NCI-H345 (cell line): Measurements from ENCODE around the gene ZNF429.
"Not testable (repeated sequence)": the region's sequence is repeated elsewhere in the genome, so short reads cannot be mapped to it uniquely, and the experiment has no call there.

Source experiments
- DNase-seq: peaks from one replicate; lab custom pipeline; 2025; lab: John Stamatoyannopoulos, UW

Gene ZNF429

GRCh38 chr19:21590867-21591266 is 85.5 kb downstream of the ZNF429 start:
- no peak for DNase-seq

GRCh38 chr19:21593008-21593481 is 87.6 kb downstream of the ZNF429 start:
- DNase-seq: no peak

- no peak for DNase-seq
Measured at GRCh38 chr19:21593502-21593901, 88.1 kb downstream of the ZNF429 start.

GRCh38 chr19:21593934-21594820 is 88.8 kb downstream of the ZNF429 start:
- DNase-seq: no peak

- DNase-seq: no peak
Measured at GRCh38 chr19:21595185-21595584, 89.8 kb downstream of the ZNF429 start.

- DNase-seq: no peak
Measured at GRCh38 chr19:21602082-21602658, 96.8 kb downstream of the ZNF429 start.

GRCh38 chr19:21602659-21603430 is 97.4 kb downstream of the ZNF429 start:
- DNase-seq: not testable (repeated sequence)

- DNase-seq: no peak
Measured at GRCh38 chr19:21603431-21604231, 98.2 kb downstream of the ZNF429 start.

GRCh38 chr19:21604351-21604926 is 99.0 kb downstream of the ZNF429 start:
- no peak for DNase-seq
